IMR-90 (cell line): ENCODE data around the gene CUL3.

Experiments used
- CEBPB ChIP-seq: IDR thresholded peaks from 2 replicates; pipeline ENCODE4 v1.6.1; 2012; ENCODE audit warnings: low read depth, low read length, improper control_type of control experiment
- CHD1 ChIP-seq: IDR thresholded peaks from 2 replicates; pipeline ENCODE4 v1.6.1; 2012; ENCODE audit warnings: low read depth, low read length, improper control_type of control experiment
- CTCF ChIP-seq: conservative IDR thresholded peaks from 2 replicates; pipeline ENCODE4 v1.5.1; 2012; ENCODE audit warnings: mild to moderate bottlenecking, low read depth, low read length, improper control_type of control experiment
- ELK1 ChIP-seq: fragments of 150-350 bp; IDR thresholded peaks from 2 replicates; pipeline ENCODE4 v1.6.1; 2016; ENCODE audit warnings: low read depth, mild to moderate bottlenecking, low read length, moderate library complexity, borderline replicate concordance
- MAZ ChIP-seq: IDR thresholded peaks from 2 replicates; pipeline ENCODE4 v1.6.1; 2012; ENCODE audit warnings: low read depth, mild to moderate bottlenecking, low read length, improper control_type of control experiment, moderate library complexity, borderline replicate concordance
- MXI1 ChIP-seq: IDR thresholded peaks from 2 replicates; pipeline ENCODE4 v1.6.1; 2012; ENCODE audit warnings: low read depth, mild to moderate bottlenecking, low read length, moderate library complexity, borderline replicate concordance
- NFE2L2 ChIP-seq: fragments of 150-350 bp; IDR thresholded peaks from 2 replicates; pipeline ENCODE4 v1.6.1; 2016; ENCODE audit warnings: low read depth, mild to moderate bottlenecking, low read length
- POLR2A ChIP-seq: IDR thresholded peaks from 2 replicates; pipeline ENCODE4 v1.6.1; 2012; ENCODE audit warnings: mild to moderate bottlenecking, low read depth, low read length
- RAD21 ChIP-seq: IDR thresholded peaks from 2 replicates; pipeline ENCODE4 v1.6.1; 2012; ENCODE audit warnings: low read length, improper control_type of control experiment
- RCOR1 ChIP-seq: IDR thresholded peaks from 2 replicates; pipeline ENCODE4 v1.6.1; 2012; ENCODE audit warnings: mild to moderate bottlenecking, low read length, improper control_type of control experiment; ENCODE audit not compliant: insufficient replicate concordance
- RFX5 ChIP-seq: IDR thresholded peaks from 2 replicates; pipeline ENCODE4 v1.8.0; 2012; ENCODE audit warnings: low read depth, mild to moderate bottlenecking, low read length, moderate library complexity
- SMC3 ChIP-seq: fragments of 150-350 bp; IDR thresholded peaks from 2 replicates; pipeline ENCODE4 v1.6.1; 2016; ENCODE audit warnings: low read depth, mild to moderate bottlenecking, antibody characterized with exemption, low read length, moderate library complexity
- USF2 ChIP-seq: fragments of 150-350 bp; IDR thresholded peaks from 2 replicates; pipeline ENCODE4 v1.6.1; 2017; ENCODE audit warnings: mild to moderate bottlenecking, antibody characterized with exemption, low read length, low read depth

GRCh38 chr2:224472137-224472536 is 113.0 kb downstream of the CUL3 start:
- TF ChIP-seq CTCF = no peak
- no peak for TF ChIP-seq RAD21
- TF ChIP-seq NFE2L2 = no peak
- no peak for TF ChIP-seq POLR2A
- TF ChIP-seq CEBPB = no peak
- no peak for TF ChIP-seq USF2
- TF ChIP-seq SMC3 = no peak
- no peak for TF ChIP-seq MXI1
- no peak for TF ChIP-seq ELK1
- no peak for TF ChIP-seq MAZ
- no peak for TF ChIP-seq CHD1
- TF ChIP-seq RFX5 = no peak
- TF ChIP-seq RCOR1 = no peak
